Muscle of leg (tissue), 11 donors: ENCODE data around the gene CENPP. TPM values are rescaled to one million over a fixed set of nuclear protein-coding genes. Genes with fewer than 3 reads are reported as not detected.
A peak's percentile ranks its signal among the peaks of the same experiment; 100 is the strongest.

Experiments used
- DNase-seq: peaks from one replicate; pipeline ENCODE4 v3.0.0; 2013
- H3K27ac ChIP-seq: one replicate; pipeline ENCODE4 v1.5.1; 2013; ENCODE audit warnings: mild to moderate bottlenecking, low read length, control low read depth
- H3K27me3 ChIP-seq: one replicate; pipeline ENCODE4 v1.6.1; 2013; ENCODE audit warnings: low read length; ENCODE audit not compliant: control insufficient read depth, insufficient read depth
- H3K36me3 ChIP-seq: one replicate; pipeline ENCODE4 v1.6.1; 2013; ENCODE audit warnings: low read length; ENCODE audit not compliant: control insufficient read depth, insufficient read depth
- H3K4me1 ChIP-seq: one replicate; pipeline ENCODE4 v1.6.1; 2013; ENCODE audit warnings: low read length; ENCODE audit not compliant: control insufficient read depth, insufficient read depth
- H3K4me3 ChIP-seq: one replicate; pipeline ENCODE4 v1.5.1; 2013; ENCODE audit warnings: low read length, control low read depth
- H3K9me3 ChIP-seq: replicated peaks from 2 replicates; pipeline ENCODE4 v1.6.1; 2013; ENCODE audit warnings: low read depth, low read length; ENCODE audit not compliant: control insufficient read depth
- WGBS: methylation state at CpG from one replicate; pipeline ENCODE4 v1.1.5; 2013; ENCODE audit warnings: missing lambda C conversion rate; ENCODE audit not compliant: insufficient coverage; 5-methylcytosine and 5-hydroxymethylcytosine counted together
- polyA plus RNA-seq, 8 donors: library from polyadenylated mRNA; unstranded; fragments of 120-200 nt; gene quantifications; one replicate each; pipeline versions ENCODE4 v1.2.1 to v1.2.3, GENCODE V29; 2013; ENCODE audit warnings: inconsistent platforms in 1 of 8, low replicate concordance in 1 of 8; ENCODE audit not compliant: insufficient read length in 8 of 8, insufficient read depth in 1 of 8
- total RNA-seq: library from RNA; stranded (reverse); fragments of 120-200 nt; gene quantifications from one replicate; pipeline ENCODE4 v1.2.4, GENCODE V29; 2013

CENPP gene
- total and polyA plus RNA-seq, 9 donors, result 3.6 to 6.4 (median 5.5) TPM

GRCh38 chr9:92631452-92632343, 305.9 kb downstream of the CENPP start:
- H3K4me3 ChIP-seq, result no peak overlapping the region
- H3K4me1 ChIP-seq, result peaks cover 14% of the 10 kb centered on the region
- no peaks in the 10 kb centered on the region for H3K27me3 ChIP-seq
- DNase-seq, result peak; percentile 89
- WGBS, result 71% methylated on average over 3 of the region's 13 CpGs
- no peaks in the 10 kb centered on the region for H3K9me3 ChIP-seq
- H3K27ac ChIP-seq, result peak overlapping the region; percentile 86
- H3K36me3 ChIP-seq, result peaks cover 46% of the 10 kb centered on the region

GRCh38 chr9:92632641-92633040, 306.9 kb downstream of the CENPP start:
- no peaks in the 10 kb centered on the region for H3K9me3 ChIP-seq
- 48% methylated on average over 3 of the region's 5 CpGs for WGBS
- H3K27ac ChIP-seq, result peak overlapping the region; percentile 86
- peaks cover 14% of the 10 kb centered on the region for H3K4me1 ChIP-seq
- peak; percentile 30 for DNase-seq
- H3K36me3 ChIP-seq, result peaks cover 54% of the 10 kb centered on the region
- no peak overlapping the region for H3K4me3 ChIP-seq
- no peaks in the 10 kb centered on the region for H3K27me3 ChIP-seq

GRCh38 chr9:92633614-92634278, 308.0 kb downstream of the CENPP start:
- H3K4me1 ChIP-seq, result peaks cover 14% of the 10 kb centered on the region
- peak overlapping the region; percentile 86 for H3K27ac ChIP-seq
- H3K36me3 ChIP-seq, result peaks cover 65% of the 10 kb centered on the region
- 73% methylated on average over 3 of the region's 9 CpGs for WGBS
- DNase-seq, result peak; percentile 89
- H3K4me3 ChIP-seq, result no peak overlapping the region
- H3K27me3 ChIP-seq, result no peaks in the 10 kb centered on the region
- no peaks in the 10 kb centered on the region for H3K9me3 ChIP-seq

GRCh38 chr9:92634712-92635605, 309.2 kb downstream of the CENPP start:
- no peak overlapping the region for H3K4me3 ChIP-seq
- no peaks in the 10 kb centered on the region for H3K27me3 ChIP-seq
- H3K9me3 ChIP-seq, result no peaks in the 10 kb centered on the region
- WGBS, result 63% methylated on average over 25 of the region's 35 CpGs
- H3K27ac ChIP-seq, result peak overlapping the region; percentile 86
- peaks cover 73% of the 10 kb centered on the region for H3K36me3 ChIP-seq
- DNase-seq, result peak; percentile 87
- H3K4me1 ChIP-seq, result peaks cover 14% of the 10 kb centered on the region

GRCh38 chr9:92635760-92636159, 310.0 kb downstream of the CENPP start:
- Histone ChIP-seq H3K27me3 (no peaks in the 10 kb centered on the region), H3K36me3 (peaks cover 81% of the 10 kb centered on the region), H3K4me1 (peaks cover 14% of the 10 kb centered on the region), H3K27ac (no peak overlapping the region), H3K4me3 (no peak overlapping the region), H3K9me3 (no peaks in the 10 kb centered on the region)
- WGBS, result 88% methylated on average over 4 of the region's 4 CpGs
- DNase-seq, result no peak

- Histone ChIP-seq H3K4me1 (peaks cover 14% of the 10 kb centered on the region), H3K27ac (no peak overlapping the region), H3K36me3 (peaks cover 83% of the 10 kb centered on the region), H3K27me3 (no peaks in the 10 kb centered on the region), H3K4me3 (no peak overlapping the region), H3K9me3 (no peaks in the 10 kb centered on the region)
- DNase-seq, result no peak
- WGBS, result 100% methylated on average over 1 of the region's 3 CpGs
Observed at GRCh38 chr9:92636627-92637026, 310.9 kb downstream of the CENPP start.

- no peak overlapping the region for H3K27ac ChIP-seq
- peaks cover 85% of the 10 kb centered on the region for H3K36me3 ChIP-seq
- H3K27me3 ChIP-seq, result no peaks in the 10 kb centered on the region
- 95% methylated on average over 6 of the region's 7 CpGs for WGBS
- peaks cover 14% of the 10 kb centered on the region for H3K4me1 ChIP-seq
- no peak for DNase-seq
- no peaks in the 10 kb centered on the region for H3K9me3 ChIP-seq
- no peak overlapping the region for H3K4me3 ChIP-seq
Observed at GRCh38 chr9:92637326-92637725, 311.6 kb downstream of the CENPP start.

GRCh38 chr9:92637886-92638620, 312.3 kb downstream of the CENPP start:
- Histone ChIP-seq H3K4me3 (no peak overlapping the region), H3K27ac (no peak overlapping the region), H3K4me1 (peaks cover 11% of the 10 kb centered on the region), H3K36me3 (peaks cover 85% of the 10 kb centered on the region), H3K27me3 (no peaks in the 10 kb centered on the region), H3K9me3 (no peaks in the 10 kb centered on the region)
- DNase-seq, result no peak
- WGBS, result 89% methylated on average over 20 of the region's 26 CpGs

- 74% methylated on average over 3 of the region's 5 CpGs for WGBS
- peaks cover 79% of the 10 kb centered on the region for H3K36me3 ChIP-seq
Observed at GRCh38 chr9:92638621-92639101, 312.9 kb downstream of the CENPP start.

More at GRCh38 chr9:92638621-92639101, 312.9 kb downstream of the CENPP start:
- Histone ChIP-seq H3K9me3 (no peaks in the 10 kb centered on the region), H3K4me3 (no peak overlapping the region), H3K27ac (no peak overlapping the region), H3K27me3 (no peaks in the 10 kb centered on the region), H3K4me1 (peaks cover 11% of the 10 kb centered on the region)
- no peak for DNase-seq
